Jurkat, Clone E6-1 (cell line): ENCODE data around the gene CLCN1.

Source experiments
- DNase-seq: peaks from one replicate; pipeline ENCODE4 v3.0.0-alpha.2; 2011; ENCODE audit warnings: low read depth, low spot score
- H3K4me3 ChIP-seq: 2 replicates; pipeline ENCODE4 v1.5.1; 2011; ENCODE audit warnings: mild to moderate bottlenecking, low read length, control low read depth, moderate library complexity

Gene CLCN1

GRCh38 chr7:143358626-143359025 is 42.7 kb downstream of the CLCN1 start:
- no peak overlapping the region for H3K4me3 ChIP-seq
- no peak for DNase-seq

- DNase-seq = no peak
- no peak overlapping the region for H3K4me3 ChIP-seq
These were observed 44.0 kb downstream of the CLCN1 start for GRCh38 chr7:143359771-143360353.

- H3K4me3 ChIP-seq = no peak overlapping the region
These were observed 45.1 kb downstream of the CLCN1 start for GRCh38 chr7:143360788-143361551.

GRCh38 chr7:143361552-143362130 is 45.7 kb downstream of the CLCN1 start:
- peak overlapping the region; percentile 41; the same call in 1 of the 2 replicates for H3K4me3 ChIP-seq
- DNase-seq = no peak

More at GRCh38 chr7:143360788-143361551, 45.1 kb downstream of the CLCN1 start:
- no peak for DNase-seq

GRCh38 chr7:143362131-143363015 is 46.5 kb downstream of the CLCN1 start, which contains the start of gene FAM131B:
Gene FAM131B (minus strand): TSS chr7:143362713. CDS start chr7:143362603, 110 bp downstream.
- DNase-seq = no peak
- H3K4me3 ChIP-seq = peak within 1 kb of the TSS; percentile 41

GRCh38 chr7:143363016-143363937 is 47.4 kb downstream of the CLCN1 start:
- H3K4me3 ChIP-seq = no peak overlapping the region

GRCh38 chr7:143367972-143368371 is 52.1 kb downstream of the CLCN1 start:
- no peak for DNase-seq
- H3K4me3 ChIP-seq = no peak overlapping the region

More at GRCh38 chr7:143363016-143363937, 47.4 kb downstream of the CLCN1 start:
- DNase-seq = no peak

- DNase-seq = no peak
- H3K4me3 ChIP-seq = no peak overlapping the region
These were observed 52.5 kb downstream of the CLCN1 start for GRCh38 chr7:143368387-143368786.

GRCh38 chr7:143369678-143370651 is 54.1 kb downstream of the CLCN1 start:
- H3K4me3 ChIP-seq = no peak overlapping the region
- DNase-seq = no peak

- H3K4me3 ChIP-seq = no peak overlapping the region
- DNase-seq = peak; percentile 44
These were observed 56.2 kb downstream of the CLCN1 start for GRCh38 chr7:143372070-143372469.

GRCh38 chr7:143373255-143373794 is 57.4 kb downstream of the CLCN1 start:
- no peak for DNase-seq

GRCh38 chr7:143374561-143374960 is 58.6 kb downstream of the CLCN1 start:
- DNase-seq = no peak
- no peak overlapping the region for H3K4me3 ChIP-seq

More at GRCh38 chr7:143373255-143373794, 57.4 kb downstream of the CLCN1 start:
- H3K4me3 ChIP-seq = no peak overlapping the region

GRCh38 chr7:143375298-143376034 is 59.6 kb downstream of the CLCN1 start:
- peak; percentile 88 for DNase-seq
- H3K4me3 ChIP-seq = peak overlapping the region; percentile 13

- H3K4me3 ChIP-seq = no peak overlapping the region
- no peak for DNase-seq
These were observed 60.5 kb downstream of the CLCN1 start for GRCh38 chr7:143376396-143376795.

GRCh38 chr7:143379611-143380259 is 63.8 kb downstream of the CLCN1 start:
- H3K4me3 ChIP-seq = peak overlapping the region; percentile 80
- no peak for DNase-seq

GRCh38 chr7:143380260-143380645 is 64.3 kb downstream of the CLCN1 start:
- peak; percentile 82 for DNase-seq

More at GRCh38 chr7:143380260-143380645, 64.3 kb downstream of the CLCN1 start:
- H3K4me3 ChIP-seq = peak overlapping the region; percentile 80
